Islet of Langerhans (tissue), 1 donor: ENCODE measurements around the gene CACUL1.

Experiments
- FAIRE-seq: peaks from one replicate; lab custom pipeline; 2011; peaks lifted over from hg19 to GRCh38; lab: Jason Lieb, UNC

Gene CACUL1

GRCh38 chr10:118732245-118733165, 22.3 kb downstream of the CACUL1 start:
- FAIRE-seq: no peak

- FAIRE-seq: peak; percentile 84
Measured at GRCh38 chr10:118730756-118731456, 23.9 kb downstream of the CACUL1 start.

- FAIRE-seq: peak; percentile 88
Measured at GRCh38 chr10:118729641-118730258, 25.0 kb downstream of the CACUL1 start.

GRCh38 chr10:118729200-118729599, 25.6 kb downstream of the CACUL1 start:
- FAIRE-seq: no peak

GRCh38 chr10:118725886-118726500, 28.8 kb downstream of the CACUL1 start:
- peak; percentile 99 for FAIRE-seq

- no peak for FAIRE-seq
Measured at GRCh38 chr10:118723466-118723865, 31.3 kb downstream of the CACUL1 start.

- no peak for FAIRE-seq
Measured at GRCh38 chr10:118721539-118721876, 33.3 kb downstream of the CACUL1 start.

- FAIRE-seq: peak; percentile 100
Measured at GRCh38 chr10:118720685-118721538, 33.9 kb downstream of the CACUL1 start.

GRCh38 chr10:118714366-118714765, 40.4 kb downstream of the CACUL1 start:
- no peak for FAIRE-seq

- FAIRE-seq: no peak
Measured at GRCh38 chr10:118712930-118713634, 41.7 kb downstream of the CACUL1 start.

- no peak for FAIRE-seq
Measured at GRCh38 chr10:118712080-118712479, 42.7 kb downstream of the CACUL1 start.

- no peak for FAIRE-seq
Measured at GRCh38 chr10:118710487-118710886, 44.3 kb downstream of the CACUL1 start.

- FAIRE-seq: no peak
Measured at GRCh38 chr10:118708571-118708970, 46.2 kb downstream of the CACUL1 start.

- FAIRE-seq: no peak
Measured at GRCh38 chr10:118704711-118705110, 50.1 kb downstream of the CACUL1 start.

GRCh38 chr10:118701529-118702323, 53.0 kb downstream of the CACUL1 start:
- no peak for FAIRE-seq

- no peak for FAIRE-seq
Measured at GRCh38 chr10:118698421-118698820, 56.3 kb downstream of the CACUL1 start.

- no peak for FAIRE-seq
Measured at GRCh38 chr10:118694848-118695247, 59.9 kb downstream of the CACUL1 start.

GRCh38 chr10:118692872-118693271, 61.9 kb downstream of the CACUL1 start:
- no peak for FAIRE-seq

GRCh38 chr10:118689070-118689858, 65.5 kb downstream of the CACUL1 start:
- FAIRE-seq: no peak
